GOT3 (cell line): ENCODE data around the gene EPB41L4A.

Source experiments
- DNase-seq: peaks from one replicate; lab custom pipeline; 2025; ENCODE audit warnings: mixed read lengths; lab: John Stamatoyannopoulos, UW

The EPB41L4A gene

DNA sequence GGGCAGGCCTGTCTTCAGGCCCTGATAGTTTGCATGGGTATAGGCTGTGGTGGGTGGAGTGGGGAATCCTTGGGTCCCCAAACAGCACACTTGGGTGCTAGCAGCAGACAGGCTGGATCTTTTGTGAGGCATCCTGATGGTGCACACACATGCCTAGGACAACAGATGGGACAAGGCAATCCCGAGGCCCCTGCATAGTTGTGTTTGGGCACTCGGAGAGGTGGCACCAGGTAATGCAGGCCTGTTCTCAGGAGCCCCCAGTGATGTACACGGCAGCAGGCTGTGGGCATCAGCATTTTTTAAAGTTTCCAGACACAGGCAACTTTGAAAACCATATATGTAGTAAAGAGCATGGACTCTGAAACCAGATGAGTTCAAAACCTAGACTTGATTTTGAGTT is 65.4 kb downstream of the EPB41L4A start:
- no peak for DNase-seq

DNA sequence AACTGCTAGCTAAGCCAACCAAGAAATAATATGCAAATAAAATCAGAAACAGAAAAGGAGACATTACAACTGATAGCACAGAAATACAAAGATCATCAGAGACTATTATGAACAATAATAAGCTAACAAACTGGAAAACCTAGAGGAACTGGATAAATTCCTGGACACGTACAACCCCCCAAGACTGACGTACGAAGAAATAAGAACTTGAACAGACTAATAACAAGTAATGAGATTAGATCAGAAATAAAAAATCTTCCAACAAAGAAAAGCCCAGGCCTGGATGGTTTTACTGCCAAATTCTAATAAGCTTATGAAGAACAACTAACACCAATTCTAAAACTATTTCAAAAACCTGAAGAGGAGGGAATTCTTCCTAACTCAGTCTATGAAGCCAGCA is 67.9 kb downstream of the EPB41L4A start:
- DNase-seq = no peak

DNA sequence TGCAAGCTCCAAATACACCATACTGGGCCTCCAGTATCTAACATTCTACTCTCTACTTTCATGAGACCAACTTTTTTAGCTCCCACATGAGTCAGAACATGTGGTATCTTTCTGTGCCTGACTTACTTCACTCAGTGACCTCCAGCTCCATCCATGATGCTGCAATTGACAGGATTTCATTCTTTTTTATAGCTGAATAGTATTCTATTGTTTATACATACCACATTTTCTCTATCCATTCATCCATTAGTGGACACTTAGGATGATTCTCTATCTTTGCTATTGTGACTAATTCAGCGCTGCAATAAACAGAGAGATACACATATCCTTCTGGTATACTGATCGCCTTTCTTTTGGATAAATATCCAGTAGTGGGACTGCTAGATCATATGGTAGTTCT is 68.5 kb downstream of the EPB41L4A start:
- DNase-seq = no peak

DNA sequence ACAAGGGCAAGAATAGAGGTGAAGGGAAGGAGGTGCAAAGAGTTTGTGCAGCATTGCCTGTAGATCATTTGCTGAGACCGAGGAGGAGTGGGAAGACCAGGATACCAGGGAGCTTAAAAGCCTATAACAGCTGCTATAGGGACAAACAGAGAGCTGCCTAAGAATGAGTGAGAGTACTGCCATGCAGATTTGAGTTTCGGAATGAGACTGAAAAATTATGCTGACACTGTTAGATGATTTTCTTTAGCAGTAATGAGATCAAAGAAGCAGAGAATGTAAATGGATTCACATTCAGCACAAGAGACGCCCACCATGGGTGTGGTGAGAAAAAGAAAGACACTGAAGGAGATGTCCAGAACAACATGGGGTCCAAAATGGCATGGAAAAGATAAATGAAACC is 69.7 kb downstream of the EPB41L4A start:
- no peak for DNase-seq

GRCh38 chr5:112348915-112349314 is 70.2 kb downstream of the EPB41L4A start:
- DNase-seq = no peak

GRCh38 chr5:112348387-112348786 is 70.7 kb downstream of the EPB41L4A start:
- DNase-seq = no peak

DNA sequence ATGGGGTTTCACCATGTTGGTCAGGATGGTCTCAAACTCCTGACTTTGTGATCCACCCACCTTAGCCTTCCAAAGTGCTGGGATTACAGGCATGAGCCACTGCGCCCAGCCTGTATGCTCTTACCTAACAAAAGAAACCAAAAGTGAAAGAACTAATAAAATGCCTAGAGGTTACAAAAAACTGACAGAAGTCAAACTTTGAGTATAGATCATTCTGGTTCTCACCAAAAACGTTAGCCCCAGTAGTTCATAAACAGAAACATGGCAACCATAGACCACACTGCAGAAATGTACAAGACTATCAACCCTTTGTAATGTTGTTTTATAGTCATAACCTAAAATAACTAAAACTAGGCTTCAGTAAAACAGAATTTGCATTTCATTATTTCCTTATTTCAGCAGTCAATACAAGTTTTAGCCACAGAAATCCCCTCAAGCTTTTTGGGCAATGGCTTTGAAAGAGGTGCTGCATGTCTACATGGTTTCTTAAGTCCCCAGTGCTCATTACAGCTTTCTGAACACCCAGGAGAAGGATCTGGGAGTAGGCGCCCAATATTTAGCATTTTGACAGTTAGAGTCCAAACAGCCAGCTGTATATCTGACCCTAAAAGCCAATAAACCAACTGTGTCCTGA is 72.5 kb downstream of the EPB41L4A start:
- no peak for DNase-seq

DNA sequence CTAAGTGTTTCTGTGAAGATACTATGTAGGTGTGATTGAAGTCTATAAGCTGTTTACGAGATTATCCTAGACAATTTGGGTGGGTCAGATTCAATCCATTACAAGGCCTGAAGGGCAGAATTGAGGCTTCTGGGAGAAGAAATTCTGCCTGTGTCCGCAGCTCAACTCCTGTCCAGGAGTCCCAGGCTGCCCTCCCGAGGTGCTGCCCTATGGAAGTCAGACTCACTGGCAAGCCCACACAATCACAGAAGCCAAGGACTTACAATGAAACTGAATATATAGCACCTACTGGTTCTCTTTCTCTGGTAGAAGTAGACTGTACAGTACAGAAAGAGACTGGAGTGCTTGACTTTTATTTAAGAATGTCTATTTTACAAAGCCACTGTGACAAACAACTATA is 74.5 kb downstream of the EPB41L4A start:
- DNase-seq = no peak

DNA sequence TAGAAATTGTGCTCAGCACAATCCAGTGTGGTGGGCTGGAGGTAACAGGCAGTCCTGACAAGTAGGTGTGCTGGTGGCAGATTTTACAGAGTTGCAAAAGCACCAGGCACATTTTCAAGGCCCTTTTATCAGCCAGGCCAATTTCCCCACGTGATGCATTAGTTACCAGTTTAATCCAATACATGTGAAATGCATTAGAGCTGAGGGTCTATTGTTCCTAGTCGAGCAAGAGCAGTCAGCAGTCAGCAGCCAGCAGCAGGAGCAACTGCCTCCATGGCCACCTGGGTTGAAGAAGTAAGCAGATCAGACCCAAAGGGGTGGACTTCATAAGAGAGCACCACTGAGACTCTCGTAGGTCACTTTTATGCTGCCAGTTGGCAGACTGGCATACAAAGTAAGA is 76.7 kb downstream of the EPB41L4A start:
- no peak for DNase-seq

DNA sequence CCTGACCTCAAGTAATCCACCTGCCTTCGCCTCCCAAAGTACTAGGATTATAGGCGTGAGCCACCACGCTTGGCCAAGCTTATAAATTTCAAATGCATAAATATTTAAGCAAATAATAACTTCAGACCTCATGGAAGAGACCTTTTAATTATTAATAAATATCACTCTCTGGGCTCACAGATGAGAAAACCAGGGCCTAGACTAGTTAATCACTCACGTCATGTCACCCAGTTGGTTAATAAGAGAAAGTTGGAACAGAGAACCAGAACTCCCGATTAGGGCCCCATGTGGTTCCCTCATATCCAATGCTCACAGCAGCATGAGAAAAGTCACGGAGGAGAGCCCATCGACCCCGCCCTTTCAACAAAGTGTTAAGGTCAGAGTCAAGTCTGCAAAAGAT is 79.3 kb downstream of the EPB41L4A start:
- DNase-seq = no peak

DNA sequence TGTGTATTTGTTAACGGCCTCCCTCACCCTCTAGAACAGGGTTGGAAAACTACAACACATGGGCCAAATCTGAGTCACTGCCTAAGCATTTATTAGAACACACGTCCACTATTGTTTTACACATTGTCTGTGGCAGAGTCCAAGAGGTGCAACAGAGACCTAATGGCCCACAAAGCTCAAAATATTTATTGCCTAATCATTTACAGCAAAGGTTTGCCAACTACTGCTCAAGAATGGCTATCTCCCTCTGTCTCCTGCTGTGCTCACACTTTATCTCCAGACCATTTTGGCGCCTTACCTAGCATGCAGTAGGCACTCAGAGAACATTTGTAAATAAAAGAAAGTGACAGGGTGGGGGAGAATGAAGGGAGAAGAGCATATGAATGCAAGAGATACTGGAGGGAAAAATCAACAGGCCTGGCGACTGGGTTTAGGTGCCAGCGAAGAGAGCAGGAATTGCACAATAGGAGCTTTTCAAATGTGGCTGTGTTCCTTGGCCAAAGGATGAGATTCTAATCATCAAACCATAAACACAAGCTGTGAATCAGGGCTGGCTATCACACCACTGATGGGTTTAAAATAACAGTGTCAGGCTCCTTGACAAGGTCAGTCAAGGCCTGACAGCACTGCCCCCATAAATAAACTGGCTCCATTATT is 80.3 kb downstream of the EPB41L4A start:
- DNase-seq = no peak

GRCh38 chr5:112333331-112333781 is 85.7 kb downstream of the EPB41L4A start:
- DNase-seq = no peak

DNA sequence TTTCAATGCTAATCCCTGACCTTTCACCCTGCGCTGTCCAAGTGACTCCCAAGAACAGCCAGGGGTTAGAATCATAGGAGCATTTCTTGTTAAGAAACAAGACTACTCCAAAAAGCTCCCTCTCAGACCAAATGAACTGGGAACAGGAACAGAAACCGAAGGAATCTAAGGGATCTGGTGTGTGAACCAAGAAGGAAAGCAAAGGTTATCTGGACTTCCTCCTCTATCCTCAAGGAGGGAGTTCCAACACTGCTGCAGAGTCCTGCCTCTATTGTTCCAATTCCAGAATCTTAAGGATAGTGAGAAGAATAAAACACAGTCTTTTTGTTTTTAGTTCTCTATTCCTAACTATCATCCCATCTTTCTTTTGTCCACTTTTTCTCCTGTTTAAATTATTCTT is 87.2 kb downstream of the EPB41L4A start:
- no peak for DNase-seq

- no peak for DNase-seq
Measured at GRCh38 chr5:112329419-112330090, 89.5 kb downstream of the EPB41L4A start.

- DNase-seq = no peak
Measured at GRCh38 chr5:112323166-112323565, 95.9 kb downstream of the EPB41L4A start.

- DNase-seq = no peak
Measured at GRCh38 chr5:112320408-112320807, 98.7 kb downstream of the EPB41L4A start.

- no peak for DNase-seq
Measured at GRCh38 chr5:112318346-112318745, 100.7 kb downstream of the EPB41L4A start.

- no peak for DNase-seq
Measured at GRCh38 chr5:112317866-112318265, 101.2 kb downstream of the EPB41L4A start.

- no peak for DNase-seq
Measured at GRCh38 chr5:112316731-112317130, 102.3 kb downstream of the EPB41L4A start.

- no peak for DNase-seq
Measured at GRCh38 chr5:112316006-112316405, 103.1 kb downstream of the EPB41L4A start.

GRCh38 chr5:112312295-112313275 is 106.5 kb downstream of the EPB41L4A start:
- DNase-seq = no peak

GRCh38 chr5:112310746-112311145 is 108.3 kb downstream of the EPB41L4A start:
- no peak for DNase-seq
